Measurements from ENCODE around the gene ZDHHC11B.
"Not testable (repeated sequence)": the region's sequence is repeated elsewhere in the genome, so short reads cannot be mapped to it uniquely, and the experiment has no call there.

DNA sequence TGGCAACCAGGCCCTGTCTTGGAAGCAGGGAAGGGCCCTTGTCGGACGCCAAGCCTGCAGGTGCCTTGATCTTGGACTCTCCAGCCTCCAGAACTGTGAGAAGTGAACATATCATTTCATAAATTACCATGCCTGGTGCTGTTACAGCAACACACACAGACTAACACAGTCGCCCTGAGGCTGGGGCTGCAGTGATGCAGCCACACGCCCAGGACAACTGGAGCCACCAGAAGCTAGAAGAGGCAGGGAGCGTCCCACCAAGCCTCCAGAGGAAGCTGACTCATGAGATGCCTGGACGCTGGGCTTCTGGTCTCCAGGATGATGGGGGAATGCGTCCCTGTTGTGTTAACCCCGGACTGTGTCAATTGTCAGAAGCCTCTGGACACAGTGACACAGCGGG, 5.6 kb downstream of the ZDHHC11B start:
- TF ChIP-seq CTCF, POLR2A (IDR thresholded peaks at IDR 0.05): not testable (repeated sequence)

All from right lobe of liver (tissue), 4 donors.